Measurements from ENCODE around the gene CALCOCO2. TPM values are rescaled to one million over a fixed set of nuclear protein-coding genes. Genes with fewer than 3 reads are reported as not detected.

CALCOCO2 gene
- total RNA-seq, 1 experiment from 2014 or later: 113 TPM

GRCh38 chr17:48860456-48860855 lies 29.6 kb downstream of the CALCOCO2 start:
- Mint-ChIP-seq H3K27ac (ENCODE audit: low read depth, unreplicated experiment) (no peak overlapping the region), H3K9me3 (ENCODE audit: unreplicated experiment) (no peaks in the 10 kb centered on the region), H3K4me1 (ENCODE audit: insufficient read depth, unreplicated experiment) (no peaks in the 10 kb centered on the region), H3K27me3 (ENCODE audit: insufficient read depth, unreplicated experiment) (no peaks in the 10 kb centered on the region), H3K36me3 (ENCODE audit: insufficient read depth, unreplicated experiment) (peaks cover 71% of the 10 kb centered on the region), H3K4me3 (ENCODE audit: unreplicated experiment) (no peak overlapping the region)
- intact Hi-C loops (cut with micrococcal nuclease): no loop called here
- ChIA-PET POLR2A (interaction anchor here (0.6 to 1.5 kb wide), 2 partner anchors 10 to 70 kb away, joined by 3 to 5 read pairs; no protein-coding TSS in a partner anchor), CTCF (interaction anchor here (0.7 to 3.0 kb wide), 4 partner anchors 8 to 717 kb away, joined by 3 to 16 read pairs (median 5); no protein-coding TSS in a partner anchor)
- DNase-seq (ENCODE audit: unreplicated experiment): no peak
- TF ChIP-seq, protein P1, sequence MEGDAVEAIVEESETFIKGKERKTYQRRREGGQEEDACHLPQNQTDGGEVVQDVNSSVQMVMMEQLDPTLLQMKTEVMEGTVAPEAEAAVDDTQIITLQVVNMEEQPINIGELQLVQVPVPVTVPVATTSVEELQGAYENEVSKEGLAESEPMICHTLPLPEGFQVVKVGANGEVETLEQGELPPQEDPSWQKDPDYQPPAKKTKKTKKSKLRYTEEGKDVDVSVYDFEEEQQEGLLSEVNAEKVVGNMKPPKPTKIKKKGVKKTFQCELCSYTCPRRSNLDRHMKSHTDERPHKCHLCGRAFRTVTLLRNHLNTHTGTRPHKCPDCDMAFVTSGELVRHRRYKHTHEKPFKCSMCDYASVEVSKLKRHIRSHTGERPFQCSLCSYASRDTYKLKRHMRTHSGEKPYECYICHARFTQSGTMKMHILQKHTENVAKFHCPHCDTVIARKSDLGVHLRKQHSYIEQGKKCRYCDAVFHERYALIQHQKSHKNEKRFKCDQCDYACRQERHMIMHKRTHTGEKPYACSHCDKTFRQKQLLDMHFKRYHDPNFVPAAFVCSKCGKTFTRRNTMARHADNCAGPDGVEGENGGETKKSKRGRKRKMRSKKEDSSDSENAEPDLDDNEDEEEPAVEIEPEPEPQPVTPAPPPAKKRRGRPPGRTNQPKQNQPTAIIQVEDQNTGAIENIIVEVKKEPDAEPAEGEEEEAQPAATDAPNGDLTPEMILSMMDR (IDR thresholded peaks at IDR 0.05; ENCODE audit: unreplicated experiment): no peak
- no TSS peak for BruUV-seq (replicated peaks)

DNA sequence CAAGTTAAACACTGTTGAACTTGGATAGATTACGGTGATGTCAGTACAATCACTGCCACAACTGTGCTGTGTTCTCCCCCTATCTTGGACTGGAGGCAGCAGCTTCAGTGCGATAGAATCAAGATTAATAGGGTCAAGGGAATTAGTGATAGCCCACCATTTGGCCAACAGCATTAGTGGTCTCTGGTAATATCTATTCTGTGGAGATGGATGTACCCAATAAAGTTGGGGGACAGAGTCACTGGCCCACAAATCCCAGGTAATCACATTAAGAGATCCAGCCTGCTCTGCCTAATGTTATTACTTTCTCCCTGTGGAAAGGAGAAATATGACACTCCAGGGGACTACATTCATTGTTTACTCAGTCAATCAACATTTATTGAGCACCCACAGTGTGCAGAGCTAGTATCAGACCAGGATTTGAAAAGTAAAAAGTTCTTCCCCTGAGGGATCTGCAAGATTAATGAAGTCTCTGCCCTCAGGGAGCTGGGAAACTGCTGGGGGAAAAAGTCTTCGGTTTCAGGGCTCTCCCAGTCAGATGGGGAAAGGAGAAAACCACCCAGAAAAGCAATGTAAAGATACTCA lies 38.2 kb downstream of the CALCOCO2 start:
- ChIA-PET CTCF (interaction anchor here (0.6 to 1.4 kb wide), 4 partner anchors 26 to 438 kb away, joined by 3 to 7 read pairs (median 3); no protein-coding TSS in a partner anchor), POLR2A (interaction anchor here (1.4 to 2.0 kb wide), 2 partner anchors 8 to 27 kb away, joined by 5 read pairs; no protein-coding TSS in a partner anchor)
- Mint-ChIP-seq H3K9me3 (ENCODE audit: unreplicated experiment) (no peaks in the 10 kb centered on the region), H3K4me1 (ENCODE audit: insufficient read depth, unreplicated experiment) (no peaks in the 10 kb centered on the region), H3K36me3 (ENCODE audit: insufficient read depth, unreplicated experiment) (peaks cover 17% of the 10 kb centered on the region), H3K4me3 (ENCODE audit: unreplicated experiment) (no peak overlapping the region), H3K27me3 (ENCODE audit: insufficient read depth, unreplicated experiment) (no peaks in the 10 kb centered on the region), H3K27ac (ENCODE audit: low read depth, unreplicated experiment) (no peak overlapping the region)
- intact Hi-C loops (cut with micrococcal nuclease): no loop called here
- TF ChIP-seq, protein P1 (IDR thresholded peaks at IDR 0.05; ENCODE audit: unreplicated experiment): no peak
- no peak for DNase-seq (ENCODE audit: unreplicated experiment)
- BruUV-seq (replicated peaks): no TSS peak

GRCh38 chr17:48869821-48870318 lies 39.0 kb downstream of the CALCOCO2 start:
- BruUV-seq (replicated peaks): no TSS peak
- CTCF ChIA-PET: interaction anchor here (0.9 to 4.7 kb wide), 3 partner anchors 9 to 65 kb away, joined by 3 to 23 read pairs (median 7); no protein-coding TSS in a partner anchor
- H3K36me3 Mint-ChIP-seq (ENCODE audit: insufficient read depth, unreplicated experiment): peaks cover 8% of the 10 kb centered on the region
- TF ChIP-seq, protein P1 (IDR thresholded peaks at IDR 0.05; ENCODE audit: unreplicated experiment): no peak
- H3K4me3 Mint-ChIP-seq (ENCODE audit: unreplicated experiment): no peak overlapping the region
- H3K27me3 Mint-ChIP-seq (ENCODE audit: insufficient read depth, unreplicated experiment): no peaks in the 10 kb centered on the region
- H3K4me1 Mint-ChIP-seq (ENCODE audit: insufficient read depth, unreplicated experiment): no peaks in the 10 kb centered on the region
- H3K9me3 Mint-ChIP-seq (ENCODE audit: unreplicated experiment): no peaks in the 10 kb centered on the region
- no peak overlapping the region for H3K27ac Mint-ChIP-seq (ENCODE audit: low read depth, unreplicated experiment)
- intact Hi-C loops (cut with micrococcal nuclease): no loop called here
- no peak for DNase-seq (ENCODE audit: unreplicated experiment)
- POLR2A ChIA-PET: interaction anchor here (0.7 to 2.0 kb wide), 3 partner anchors 9 to 41 kb away, joined by 3 to 5 read pairs (median 5); no protein-coding TSS in a partner anchor

DNA sequence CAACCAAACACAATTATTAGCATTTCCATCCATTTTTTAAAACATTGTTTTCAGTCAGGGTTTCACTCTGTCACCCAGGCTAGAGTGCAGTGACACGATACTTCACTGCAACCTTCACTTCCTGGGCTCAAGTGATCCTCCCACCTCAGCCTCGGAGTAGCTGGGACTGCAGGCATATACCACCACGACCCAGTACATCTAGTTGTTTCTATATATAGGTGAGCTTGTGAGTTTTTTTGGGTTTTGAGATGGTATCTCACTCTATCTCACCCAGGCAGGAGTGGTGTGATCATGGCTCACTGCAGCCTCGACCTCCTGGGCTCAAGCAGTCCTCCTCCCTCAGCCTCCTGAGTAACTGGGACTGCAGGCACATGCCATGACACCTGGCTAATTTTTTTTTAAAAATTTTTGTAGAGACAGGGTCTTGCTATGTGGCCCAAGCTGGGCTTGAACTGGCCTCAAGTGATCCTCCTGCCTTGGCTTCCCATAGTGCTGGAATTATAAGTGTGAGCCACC lies 40.3 kb downstream of the CALCOCO2 start:
- POLR2A ChIA-PET: interaction anchor here (0.6 to 2.0 kb wide), 4 partner anchors 10 to 837 kb away, joined by 3 to 5 read pairs (median 3); partner anchors contain the start of gene ATP5MC1

More for the DNA sequence above, 40.3 kb downstream of the CALCOCO2 start:
- H3K27ac Mint-ChIP-seq (ENCODE audit: low read depth, unreplicated experiment): no peak overlapping the region
- intact Hi-C loops (cut with micrococcal nuclease): no loop called here
- no peaks in the 10 kb centered on the region for H3K9me3 Mint-ChIP-seq (ENCODE audit: unreplicated experiment)
- H3K4me1 Mint-ChIP-seq (ENCODE audit: insufficient read depth, unreplicated experiment): no peaks in the 10 kb centered on the region
- no peak overlapping the region for H3K4me3 Mint-ChIP-seq (ENCODE audit: unreplicated experiment)
- TF ChIP-seq, protein P1 (IDR thresholded peaks at IDR 0.05; ENCODE audit: unreplicated experiment): no peak
- no TSS peak for BruUV-seq (replicated peaks)
- no peaks in the 10 kb centered on the region for H3K27me3 Mint-ChIP-seq (ENCODE audit: insufficient read depth, unreplicated experiment)
- CTCF ChIA-PET: interaction anchor here (0.6 to 4.7 kb wide), 8 partner anchors 8 to 161 kb away, joined by 3 to 23 read pairs (median 3); no protein-coding TSS in a partner anchor
- no peaks in the 10 kb centered on the region for H3K36me3 Mint-ChIP-seq (ENCODE audit: insufficient read depth, unreplicated experiment)
- no peak for DNase-seq (ENCODE audit: unreplicated experiment)
